Ovary (tissue), 3 donors: Measurements from ENCODE around the gene ITPR2.

Experiments
- CTCF ChIP-seq, 3 donors: fragments of 450-650 bp in 2 of 3; fragments of 200-600 bp in 1 of 3; IDR thresholded peaks; one replicate each; pipeline versions ENCODE4 v1.5.1 to v1.8.0; 2016 to 2022; ENCODE audit warnings: antibody characterized with exemption in 3 of 3, mild to moderate bottlenecking in 1 of 3
- EP300 ChIP-seq: sonication (generic); formaldehyde crosslinking; IDR thresholded peaks from one replicate; pipeline ENCODE4 v1.6.1; 2017; ENCODE audit warnings: antibody characterized with exemption
- POLR2A ChIP-seq: fragments of 450-650 bp; IDR thresholded peaks from one replicate; pipeline ENCODE4 v1.6.1; 2017; ENCODE audit warnings: antibody characterized with exemption, mild to moderate bottlenecking, moderate library complexity
- donor health status: DM: no; HTN: no; CAD: no.

- TF ChIP-seq CTCF (IDR thresholded peaks at IDR 0.05) (no peak), EP300 (no peak), POLR2A (no peak)
These were observed 336.8 kb downstream of the ITPR2 start for GRCh38 chr12:26496170-26496569.
